ENCODE results near the gene PTPN23.

DNA sequence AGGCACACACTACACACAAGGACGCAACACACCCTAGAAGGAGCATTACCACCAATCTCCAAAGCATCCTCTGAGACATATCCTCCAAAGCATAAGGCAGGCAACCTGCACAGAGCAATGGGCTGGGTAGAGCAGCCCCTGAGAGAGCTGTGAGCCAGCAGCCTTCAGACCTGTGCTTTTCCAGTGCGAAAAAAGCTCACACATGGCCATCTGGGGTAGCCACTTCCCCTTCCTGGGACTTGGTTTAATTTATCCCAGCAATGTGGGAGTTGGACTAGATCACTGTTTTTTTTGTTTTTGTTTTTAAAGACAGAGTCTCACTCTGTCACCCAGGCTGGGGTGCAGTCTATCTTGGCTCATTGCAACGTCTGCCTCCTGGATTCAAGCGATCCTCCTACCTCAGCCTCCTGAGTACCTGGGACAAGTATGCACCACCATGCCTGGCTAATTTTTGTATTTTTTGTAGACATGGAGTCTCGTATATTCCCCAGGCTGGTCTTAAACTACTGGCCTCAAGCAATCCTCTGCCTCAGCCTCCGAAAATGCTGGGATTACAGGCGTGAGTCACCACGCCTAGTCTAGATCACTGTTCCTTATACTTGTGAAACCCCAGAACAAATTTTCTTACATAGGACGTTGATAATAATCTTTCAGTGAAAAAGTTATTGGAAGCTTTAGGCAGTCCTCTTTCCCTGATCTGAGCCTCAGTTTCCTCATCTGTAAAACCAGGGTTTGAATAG lies 18.9 kb downstream of the PTPN23 start:
- TF ChIP-seq SP1 (CRISPR knock-in tag; conservative IDR thresholded peaks at IDR 0.05) (no peak), ZSCAN18 (CRISPR knock-in tag; IDR thresholded peaks at IDR 0.05) (no peak)

All from WTC11 (cell line).